ENCODE data around the gene BCOR. TPM values are rescaled to one million over a fixed set of nuclear protein-coding genes. Genes with fewer than 3 reads are reported as not detected.
A peak's percentile ranks its signal among the peaks of the same experiment; 100 is the strongest.

The BCOR gene
- total RNA-seq, 1 experiment from 2014 or later, result 134 TPM

GRCh38 chrX:40090961-40091360 is 6.8 kb downstream of the BCOR start:
- Histone ChIP-seq H4K5ac (ENCODE audit: insufficient read length, low read depth, low read length) (no peak overlapping the region), H3K18ac (ENCODE audit: insufficient read length, low read depth, low read length) (no peak overlapping the region), H3K56ac (ENCODE audit: insufficient read length, low read depth, low read length) (no peak overlapping the region), H3K14ac (ENCODE audit: insufficient read depth, low read length) (no peak overlapping the region), H3K27ac (ENCODE audit: insufficient read length, low read depth, low read length) (no peak overlapping the region), H4K20me1 (ENCODE audit: control insufficient read depth, insufficient read depth, insufficient read length) (no peaks in the 10 kb centered on the region), H3K79me2 (ENCODE audit: insufficient read depth, low read length) (peaks cover 23% of the 10 kb centered on the region), H3K4me1 (ENCODE audit: insufficient read depth, low read length) (peaks cover 18% of the 10 kb centered on the region; the same call in 1 of the 2 replicates), H4K8ac (replicated peaks; ENCODE audit: insufficient read length, low read depth, low read length) (no peak overlapping the region), H3K4me2 (ENCODE audit: insufficient read depth, insufficient read length, low read length) (peak overlapping the region; percentile 74), H2AFZ (ENCODE audit: low read length) (no peak overlapping the region), H3T11ph (ENCODE audit: low read length) (no peak overlapping the region), H3K9me3 (ENCODE audit: control insufficient read depth, low read depth, low read length) (no peaks in the 10 kb centered on the region), H3K23ac (ENCODE audit: insufficient read length, low read depth, low read length) (no peak overlapping the region), H2BK20ac (ENCODE audit: low read depth, low read length, poor library complexity, severe bottlenecking) (no peak overlapping the region), H3K79me1 (ENCODE audit: insufficient read depth, low read depth, low read length, poor library complexity, severe bottlenecking) (peaks cover 1% of the 10 kb centered on the region), H2BK15ac (ENCODE audit: low read depth, low read length) (no peak overlapping the region), H2AK5ac (ENCODE audit: insufficient read length, low read length) (no peak overlapping the region), H3K9ac (ENCODE audit: extremely low read depth, insufficient read length, low read length) (peak overlapping the region; percentile 77), H4K91ac (ENCODE audit: insufficient read length, low read depth, low read length) (no peak overlapping the region), H2BK120ac (ENCODE audit: low read depth, low read length, poor library complexity, severe bottlenecking) (no peak overlapping the region), H3K4ac (ENCODE audit: low read depth, low read length) (no peak overlapping the region), H3K23me2 (ENCODE audit: insufficient read length, low read depth, low read length, poor library complexity, severe bottlenecking) (peaks cover 38% of the 10 kb centered on the region), H2BK5ac (ENCODE audit: insufficient read length, low read length) (no peak overlapping the region), H3K27me3 (ENCODE audit: insufficient read depth, low read length) (peaks cover 32% of the 10 kb centered on the region), H2BK12ac (ENCODE audit: insufficient read length, low read depth, low read length) (no peak overlapping the region)
- Mint-ChIP-seq H3K27me3 (ENCODE audit: low read depth) (peaks cover 31% of the 10 kb centered on the region), H3K36me3 (ENCODE audit: insufficient read depth in 1 of 3, low read depth in 3 of 3) (peaks cover 7 to 30% (median 17%) of the 10 kb centered on the region in 3 experiments; a peak in 6 of 7 replicates), H3K27ac (peak overlapping the region; percentile 74 to 95 (median 86)), H3K9me3 (peaks cover 63 to 64% of the 10 kb centered on the region in 2 experiments), H3K4me1 (peaks cover 54 to 67% of the 10 kb centered on the region in 2 experiments), H3K4me3 (peak overlapping the region; percentile 82 to 86)
- WGBS (ENCODE audit: extremely low coverage, insufficient read length, low lambda C conversion rate), result no CpG with 5 or more reads among the region's 7 CpGs
- peak; percentile 61 for DNase-seq
- no peak for TF ChIP-seq CTCF (conservative IDR thresholded peaks at IDR 0.05)

Data from H9 (cell line).